Islet of Langerhans (tissue), 1 donor: ENCODE results near the gene CEP20.

Experiments used
- FAIRE-seq: peaks from one replicate; lab custom pipeline; 2011; peaks lifted over from hg19 to GRCh38; lab: Jason Lieb, UNC

CEP20 gene

GRCh38 chr16:15830832-15831451 lies 57.5 kb downstream of the CEP20 start:
- no peak for FAIRE-seq

GRCh38 chr16:15829460-15829859 lies 58.9 kb downstream of the CEP20 start:
- FAIRE-seq: no peak

GRCh38 chr16:15827709-15828343 lies 60.6 kb downstream of the CEP20 start:
- no peak for FAIRE-seq

- no peak for FAIRE-seq
Measured at GRCh38 chr16:15827299-15827698, 61.1 kb downstream of the CEP20 start.

GRCh38 chr16:15825750-15826305 lies 62.6 kb downstream of the CEP20 start:
- no peak for FAIRE-seq

- no peak for FAIRE-seq
Measured at GRCh38 chr16:15822957-15823356, 65.4 kb downstream of the CEP20 start.

GRCh38 chr16:15820837-15821236 lies 67.6 kb downstream of the CEP20 start:
- FAIRE-seq: no peak

- FAIRE-seq: no peak
Measured at GRCh38 chr16:15819046-15819445, 69.4 kb downstream of the CEP20 start.

- FAIRE-seq: no peak
Measured at GRCh38 chr16:15817446-15817845, 71.0 kb downstream of the CEP20 start.

- no peak for FAIRE-seq
Measured at GRCh38 chr16:15816228-15816627, 72.2 kb downstream of the CEP20 start.
